ENCODE measurements around the gene CLSTN1.

The CLSTN1 gene

DNA sequence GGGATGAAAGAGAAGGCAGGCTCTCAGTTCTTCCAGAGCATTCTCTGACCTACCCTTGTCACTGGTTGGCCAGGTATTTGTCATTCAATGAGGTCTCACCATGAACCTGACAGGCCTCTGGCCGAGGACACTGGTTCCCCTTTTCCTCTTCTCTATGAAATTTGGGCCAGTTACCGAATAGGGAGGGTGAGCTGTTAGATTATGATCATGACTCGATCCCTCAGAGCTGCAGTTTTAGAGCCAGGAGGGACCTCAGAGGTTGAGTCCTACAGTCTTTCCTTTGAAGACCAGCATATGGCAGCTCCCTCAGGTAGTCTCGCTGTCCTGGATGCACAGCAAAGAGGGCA, 29.5 kb upstream of the CLSTN1 start:
- ChIA-PET CTCF (interaction anchor here (0.6 to 3.9 kb wide), 7 partner anchors 9 to 132 kb away, joined by 3 to 35 read pairs (median 4); no protein-coding TSS in a partner anchor), POLR2A (no interaction called here)
- TF ChIP-seq, protein P1, sequence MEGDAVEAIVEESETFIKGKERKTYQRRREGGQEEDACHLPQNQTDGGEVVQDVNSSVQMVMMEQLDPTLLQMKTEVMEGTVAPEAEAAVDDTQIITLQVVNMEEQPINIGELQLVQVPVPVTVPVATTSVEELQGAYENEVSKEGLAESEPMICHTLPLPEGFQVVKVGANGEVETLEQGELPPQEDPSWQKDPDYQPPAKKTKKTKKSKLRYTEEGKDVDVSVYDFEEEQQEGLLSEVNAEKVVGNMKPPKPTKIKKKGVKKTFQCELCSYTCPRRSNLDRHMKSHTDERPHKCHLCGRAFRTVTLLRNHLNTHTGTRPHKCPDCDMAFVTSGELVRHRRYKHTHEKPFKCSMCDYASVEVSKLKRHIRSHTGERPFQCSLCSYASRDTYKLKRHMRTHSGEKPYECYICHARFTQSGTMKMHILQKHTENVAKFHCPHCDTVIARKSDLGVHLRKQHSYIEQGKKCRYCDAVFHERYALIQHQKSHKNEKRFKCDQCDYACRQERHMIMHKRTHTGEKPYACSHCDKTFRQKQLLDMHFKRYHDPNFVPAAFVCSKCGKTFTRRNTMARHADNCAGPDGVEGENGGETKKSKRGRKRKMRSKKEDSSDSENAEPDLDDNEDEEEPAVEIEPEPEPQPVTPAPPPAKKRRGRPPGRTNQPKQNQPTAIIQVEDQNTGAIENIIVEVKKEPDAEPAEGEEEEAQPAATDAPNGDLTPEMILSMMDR (IDR thresholded peaks at IDR 0.05; ENCODE audit: insufficient read depth, low read length, missing control alignments): no peak
- DNase-seq (ENCODE audit: low read depth, low spot score): no peak
- H3K4me3 ChIP-seq (ENCODE audit: low read depth, low read length): no peak overlapping the region

DNA sequence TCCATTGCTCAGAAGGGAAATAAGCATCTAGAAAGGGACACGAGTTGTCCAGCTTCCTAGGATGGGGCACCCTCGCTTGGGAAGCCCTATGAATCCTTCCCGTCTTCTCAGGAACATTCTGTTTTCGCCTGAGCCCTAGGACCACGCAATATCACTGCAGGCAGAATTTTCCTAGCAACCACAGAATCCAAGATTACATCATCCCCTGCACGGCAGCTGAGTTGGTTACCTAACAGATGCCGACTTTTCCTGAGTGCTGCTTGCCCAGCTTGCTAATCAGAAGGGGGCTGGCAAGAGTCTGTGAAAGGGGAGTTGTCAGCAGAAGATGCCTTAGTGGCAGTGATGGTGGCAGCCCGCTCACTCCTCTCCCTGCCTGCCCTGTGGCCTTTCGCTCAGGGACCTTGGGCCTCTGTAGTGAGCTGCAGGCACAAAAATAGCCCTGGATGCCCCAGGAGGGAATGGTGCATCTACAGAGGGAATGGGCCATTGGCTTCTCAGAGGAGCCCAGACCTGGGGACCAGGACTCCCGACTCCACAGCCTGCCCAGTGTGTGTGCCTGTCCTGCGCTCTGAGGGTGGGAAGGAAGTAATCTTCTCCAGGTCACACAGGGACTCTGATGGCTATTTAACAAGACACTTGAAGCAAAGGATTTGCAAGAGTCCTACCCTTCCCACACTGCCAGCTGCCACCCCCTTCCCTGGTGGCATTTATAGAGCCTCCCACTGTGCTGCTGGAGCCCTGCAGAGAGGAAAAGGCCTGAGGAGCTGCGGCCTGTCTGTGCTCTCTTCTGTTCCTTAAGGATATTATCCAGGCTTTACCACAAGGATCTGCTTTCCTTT, 28.9 kb upstream of the CLSTN1 start:
- CTCF ChIA-PET: interaction anchor here (0.6 to 3.9 kb wide), 11 partner anchors 8 to 226 kb away, joined by 3 to 35 read pairs (median 3); no protein-coding TSS in a partner anchor
- no peak overlapping the region for H3K4me3 ChIP-seq (ENCODE audit: low read depth, low read length)
- POLR2A ChIA-PET: no interaction called here
- TF ChIP-seq, protein P1 (IDR thresholded peaks at IDR 0.05; ENCODE audit: insufficient read depth, low read length, missing control alignments): no peak
- DNase-seq (ENCODE audit: low read depth, low spot score): no peak

DNA sequence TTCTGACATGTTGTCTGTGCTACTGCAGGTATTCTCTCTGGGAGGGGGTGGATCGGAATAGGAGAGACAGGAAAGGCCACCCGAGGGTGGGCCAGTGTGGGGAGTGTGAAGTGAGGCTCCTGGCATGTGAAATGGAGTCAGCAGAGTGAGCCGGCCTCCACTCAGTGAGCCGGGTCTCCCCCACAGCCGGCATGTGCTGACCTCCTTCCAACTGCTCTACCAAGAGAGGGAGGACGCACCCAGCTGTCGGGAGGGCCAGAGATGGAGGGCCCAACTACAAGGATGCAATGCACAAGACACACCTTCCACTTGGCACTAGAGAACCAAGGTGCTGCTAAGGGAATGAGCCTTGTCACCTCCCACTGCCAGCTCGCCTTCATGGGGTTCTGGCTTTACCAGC, 28.2 kb upstream of the CLSTN1 start:
- ChIA-PET CTCF (interaction anchor here (0.9 to 3.9 kb wide), 6 partner anchors 8 to 226 kb away, joined by 3 to 35 read pairs (median 3); no protein-coding TSS in a partner anchor), POLR2A (no interaction called here)
- TF ChIP-seq, protein P1 (IDR thresholded peaks at IDR 0.05; ENCODE audit: insufficient read depth, low read length, missing control alignments): no peak
- H3K4me3 ChIP-seq (ENCODE audit: low read depth, low read length): no peak overlapping the region
- no peak for DNase-seq (ENCODE audit: low read depth, low spot score)

DNA sequence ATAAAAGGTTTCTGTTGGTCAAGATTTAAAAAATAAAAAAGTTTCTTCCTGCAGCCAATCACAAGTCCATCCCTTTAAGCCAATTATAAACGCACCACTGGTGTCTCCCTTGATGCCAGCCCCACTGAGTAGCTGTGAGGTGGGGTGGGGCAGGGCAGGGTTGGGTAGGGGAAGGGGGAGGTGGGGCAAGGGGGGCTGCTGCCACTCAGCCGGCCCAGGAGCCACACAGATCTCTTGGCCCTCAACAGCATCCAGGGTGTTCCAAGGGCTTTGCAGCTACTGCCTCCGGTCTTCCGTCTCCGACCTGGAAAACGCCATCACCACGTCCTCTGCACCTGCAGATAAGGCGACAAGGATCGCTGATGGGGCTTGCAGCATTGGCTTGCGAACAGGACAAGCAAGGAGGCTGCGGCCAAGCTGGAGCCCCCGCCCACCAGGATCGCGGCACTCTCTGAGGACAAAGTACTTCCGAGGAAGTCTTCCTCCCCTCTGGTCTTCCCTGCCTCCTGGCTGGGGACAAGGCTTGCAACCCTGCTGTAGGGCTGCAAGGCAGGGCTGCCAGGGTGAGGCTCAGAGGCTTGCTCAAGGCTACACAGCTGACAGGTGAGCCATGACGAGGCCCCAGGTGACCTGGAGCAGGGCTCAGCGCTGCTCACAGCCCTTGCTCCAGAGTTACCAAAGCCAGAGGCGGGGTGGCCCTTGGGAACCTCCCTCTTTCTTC, 26.8 kb upstream of the CLSTN1 start:
- CTCF ChIA-PET: interaction anchor here (1.0 to 2.3 kb wide), 4 partner anchors 15 to 224 kb away, joined by 3 to 11 read pairs (median 3); no protein-coding TSS in a partner anchor
- POLR2A ChIA-PET: no interaction called here
- no peak overlapping the region for H3K4me3 ChIP-seq (ENCODE audit: low read depth, low read length)
- TF ChIP-seq, protein P1 (IDR thresholded peaks at IDR 0.05; ENCODE audit: insufficient read depth, low read length, missing control alignments): no peak
- DNase-seq (ENCODE audit: low read depth, low spot score): no peak

DNA sequence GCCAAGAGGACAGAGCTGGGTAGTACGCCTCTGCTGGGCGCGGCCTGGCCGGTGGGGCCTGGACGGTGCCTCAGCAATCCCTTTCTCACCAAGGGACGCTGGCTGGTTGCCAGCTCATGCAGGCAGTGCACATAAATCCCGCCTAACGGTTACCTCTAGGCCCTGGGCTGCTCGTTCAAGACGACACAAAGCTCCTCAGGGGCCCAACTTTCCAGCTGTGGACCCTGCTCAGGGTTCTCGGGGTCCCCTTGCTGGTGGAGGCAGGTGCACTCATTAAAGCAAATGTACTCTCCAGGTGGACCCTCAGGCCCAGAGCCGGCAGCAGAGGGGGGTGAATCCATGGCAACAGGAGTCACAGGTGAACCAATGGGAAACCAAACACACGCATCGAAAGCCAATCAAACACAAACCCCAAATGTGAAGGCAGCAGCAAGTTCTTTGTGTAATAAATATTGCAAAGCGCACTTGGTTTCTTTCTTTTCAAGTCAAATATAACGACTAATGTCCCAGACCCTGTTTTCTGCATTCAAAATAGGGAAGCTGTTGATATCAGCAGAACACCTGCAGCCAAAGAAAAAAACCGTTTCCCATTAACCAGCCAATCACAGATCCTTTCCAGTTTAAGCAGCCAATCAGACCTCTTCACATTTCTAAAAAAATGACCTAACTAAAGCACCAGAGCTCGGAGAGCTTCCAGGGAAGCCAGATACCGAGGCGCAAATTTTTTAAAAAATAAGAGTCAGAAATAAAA, 26.1 kb upstream of the CLSTN1 start:
- POLR2A ChIA-PET: no interaction called here
- CTCF ChIA-PET: interaction anchor here (0.8 to 2.3 kb wide), 4 partner anchors 18 to 224 kb away, joined by 3 to 11 read pairs (median 5); no protein-coding TSS in a partner anchor
- H3K4me3 ChIP-seq (ENCODE audit: low read depth, low read length): no peak overlapping the region
- DNase-seq (ENCODE audit: low read depth, low spot score): no peak
- TF ChIP-seq, protein P1 (IDR thresholded peaks at IDR 0.05; ENCODE audit: insufficient read depth, low read length, missing control alignments): no peak
